HepG2 (cell line): ENCODE data around the gene HDAC4. TPM values are rescaled to one million over a fixed set of nuclear protein-coding genes. Genes with fewer than 3 reads are reported as not detected.

ENCODE experiments used
- FLYWCH1 ChIP-seq: sonication (generic); formaldehyde crosslinking; IDR thresholded peaks from 2 replicates; pipeline ENCODE4 v1.8.1; 2023; ENCODE audit warnings: mild to moderate bottlenecking, missing genetic modification reagents
- HNF4G ChIP-seq, 2 experiments: sonication (generic) in 1 of 2; formaldehyde crosslinking in 1 of 2; IDR thresholded peaks; 2 replicates each; pipeline versions ENCODE4 v1.4.0 to v1.6.1; 2011 to 2020; ENCODE audit warnings: borderline replicate concordance in 2 of 2, low read depth in 2 of 2, mild to moderate bottlenecking in 2 of 2, low read length in 1 of 2, missing genetic modification reagents in 1 of 2, moderate library complexity in 1 of 2
- JDP2 ChIP-seq: sonication (generic); formaldehyde crosslinking; IDR thresholded peaks from 2 replicates; pipeline ENCODE4 v1.8.1; 2022; ENCODE audit warnings: missing genetic modification reagents, borderline replicate concordance
- RFX5 ChIP-seq: IDR thresholded peaks from 2 replicates; pipeline ENCODE4 v1.6.1; 2011; ENCODE audit warnings: low read depth, low read length, improper control_type of control experiment
- SMAD3 ChIP-seq: sonication (generic); formaldehyde crosslinking; IDR thresholded peaks from 2 replicates; pipeline ENCODE4 v1.4.0; 2020; ENCODE audit warnings: missing genetic modification reagents
- polyA plus RNA-seq, 8 experiments: library from polyadenylated mRNA; depleted of rRNA in 3 of 8; stranded (reverse) in 7 of 8; unstranded in 1 of 8; fragments of >200 nt; fragmentation: Illumina TruSeq in 4 of 8; extraction: Trizol in 4 of 8; gene quantifications; 2 replicates each; pipeline versions ENCODE4 v1.2.1 to v1.2.3, GENCODE V29; 2011 to 2016; ENCODE audit warnings: low read depth in 4 of 8, missing spikeins in 1 of 8, mixed read lengths in 1 of 8; ENCODE audit not compliant: insufficient read depth in 1 of 8
- total RNA-seq, 5 experiments: library from RNA; depleted of rRNA; stranded (reverse); fragments of >200 nt; fragmentation: Illumina TruSeq; extraction: Trizol; gene quantifications; 2 replicates each; pipeline ENCODE4 v1.2.3, GENCODE V29; 2016; ENCODE audit warnings: low read depth in 1 of 5
- TF ChIP-seq, protein P1 (sequence below): sonication (generic); formaldehyde crosslinking; IDR thresholded peaks from 2 replicates; pipeline ENCODE4 v1.8.1; 2023; ENCODE audit warnings: mild to moderate bottlenecking, missing genetic modification reagents, borderline replicate concordance
- TF ChIP-seq, protein P2 (sequence below): sonication (generic); formaldehyde crosslinking; IDR thresholded peaks from 2 replicates; pipeline ENCODE4 v1.4.0; 2020; ENCODE audit warnings: mild to moderate bottlenecking, missing genetic modification reagents
- TF ChIP-seq, protein P3 (sequence below): sonication (generic); formaldehyde crosslinking; IDR thresholded peaks from 2 replicates; pipeline ENCODE4 v1.5.0; 2020; ENCODE audit warnings: missing genetic modification reagents
- TF ChIP-seq, protein P4 (sequence below): sonication (generic); formaldehyde crosslinking; IDR thresholded peaks from 2 replicates; pipeline ENCODE4 v1.4.0; 2020; ENCODE audit warnings: missing genetic modification reagents
- TF ChIP-seq, protein P5 (sequence below): IDR thresholded peaks from 2 replicates; pipeline ENCODE4 v1.6.1; 2016; ENCODE audit warnings: missing compliant biosample characterization, missing genetic modification reagents, borderline replicate concordance
- TF ChIP-seq, protein P6 (sequence below): sonication (generic); formaldehyde crosslinking; IDR thresholded peaks from 2 replicates; pipeline ENCODE4 v1.4.0; 2020; ENCODE audit warnings: mild to moderate bottlenecking, missing genetic modification reagents
- TF ChIP-seq, protein P7 (sequence below): sonication (generic); formaldehyde crosslinking; IDR thresholded peaks from 2 replicates; pipeline ENCODE4 v1.5.0; 2020; ENCODE audit warnings: missing genetic modification reagents
- TF ChIP-seq, protein P8 (sequence below): sonication (generic); formaldehyde crosslinking; IDR thresholded peaks from 2 replicates; pipeline ENCODE4 v1.4.0; 2020; ENCODE audit warnings: missing genetic modification reagents, mild to moderate bottlenecking, borderline replicate concordance

HDAC4 gene
- total and polyA plus RNA-seq, 2 of the 13 experiments (the other 11 are each of a cell fraction or from before 2014, with no cell fraction given), result 10.1 to 11.5 TPM

DNA sequence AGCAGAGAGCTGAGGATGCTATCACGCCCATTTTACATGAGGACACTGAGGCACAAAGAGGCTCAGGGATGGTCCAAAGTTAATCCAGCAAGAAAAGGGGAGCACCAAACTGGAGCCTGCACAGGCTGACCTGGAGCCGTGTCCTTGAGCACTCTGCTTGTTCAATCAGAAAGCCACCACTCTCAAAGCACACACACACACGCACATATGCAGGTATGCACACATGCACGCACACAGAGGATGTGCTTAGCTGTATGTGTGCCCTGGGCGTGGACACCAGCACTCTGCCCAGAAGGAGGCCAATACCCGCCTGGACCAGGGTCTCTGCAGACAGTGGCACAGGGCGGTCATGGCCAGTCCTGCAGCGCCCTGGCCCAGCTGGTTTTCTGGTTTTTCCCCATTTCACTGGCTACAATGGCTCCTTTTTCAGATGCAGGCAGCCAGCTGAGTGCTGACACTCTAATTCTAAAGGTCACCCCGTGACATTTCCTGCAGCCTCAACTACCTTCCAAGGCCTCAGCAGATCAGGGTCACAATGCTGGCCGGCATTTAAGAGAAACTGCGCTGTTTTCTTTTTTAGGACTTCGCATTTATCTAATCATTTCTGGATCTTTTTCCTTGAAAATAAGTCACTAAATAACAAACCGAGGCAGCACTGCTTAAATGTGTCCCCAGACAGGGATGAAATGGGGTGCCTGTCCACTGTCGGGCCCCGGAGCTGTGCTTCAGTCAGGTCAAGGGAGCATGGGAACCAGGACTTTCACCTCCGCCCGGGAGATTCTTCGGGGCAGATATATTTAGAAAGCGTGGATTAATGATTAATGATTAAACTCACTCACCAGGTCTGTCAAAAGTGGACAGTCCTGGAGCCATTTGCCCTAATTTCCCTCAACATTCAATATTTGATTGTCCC, 104.5 kb downstream of the HDAC4 start (continued):
- TF ChIP-seq HNF4G (IDR thresholded peaks at IDR 0.05; ENCODE audit: borderline replicate concordance, low read depth, low read length) (peak; percentile 85), HNF4G (CRISPR knock-in tag; IDR thresholded peaks at IDR 0.05; ENCODE audit: borderline replicate concordance, low read depth) (no peak; the same call in 1 of the 2 replicates), JDP2 (no peak), FLYWCH1 (CRISPR knock-in tag) (no peak), RFX5 (no peak), SMAD3 (CRISPR knock-in tag) (0 out of 2 replicates have a peak, but pooled peaks have one; percentile 10)
- TF ChIP-seq, protein P1, sequence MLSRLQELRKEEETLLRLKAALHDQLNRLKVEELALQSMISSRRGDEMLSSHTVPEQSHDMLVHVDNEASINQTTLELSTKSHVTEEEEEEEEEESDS (CRISPR knock-in tag), result no peak
- TF ChIP-seq, protein P2, sequence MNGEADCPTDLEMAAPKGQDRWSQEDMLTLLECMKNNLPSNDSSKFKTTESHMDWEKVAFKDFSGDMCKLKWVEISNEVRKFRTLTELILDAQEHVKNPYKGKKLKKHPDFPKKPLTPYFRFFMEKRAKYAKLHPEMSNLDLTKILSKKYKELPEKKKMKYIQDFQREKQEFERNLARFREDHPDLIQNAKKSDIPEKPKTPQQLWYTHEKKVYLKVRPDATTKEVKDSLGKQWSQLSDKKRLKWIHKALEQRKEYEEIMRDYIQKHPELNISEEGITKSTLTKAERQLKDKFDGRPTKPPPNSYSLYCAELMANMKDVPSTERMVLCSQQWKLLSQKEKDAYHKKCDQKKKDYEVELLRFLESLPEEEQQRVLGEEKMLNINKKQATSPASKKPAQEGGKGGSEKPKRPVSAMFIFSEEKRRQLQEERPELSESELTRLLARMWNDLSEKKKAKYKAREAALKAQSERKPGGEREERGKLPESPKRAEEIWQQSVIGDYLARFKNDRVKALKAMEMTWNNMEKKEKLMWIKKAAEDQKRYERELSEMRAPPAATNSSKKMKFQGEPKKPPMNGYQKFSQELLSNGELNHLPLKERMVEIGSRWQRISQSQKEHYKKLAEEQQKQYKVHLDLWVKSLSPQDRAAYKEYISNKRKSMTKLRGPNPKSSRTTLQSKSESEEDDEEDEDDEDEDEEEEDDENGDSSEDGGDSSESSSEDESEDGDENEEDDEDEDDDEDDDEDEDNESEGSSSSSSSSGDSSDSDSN (CRISPR knock-in tag), result no peak
- TF ChIP-seq, protein P3, sequence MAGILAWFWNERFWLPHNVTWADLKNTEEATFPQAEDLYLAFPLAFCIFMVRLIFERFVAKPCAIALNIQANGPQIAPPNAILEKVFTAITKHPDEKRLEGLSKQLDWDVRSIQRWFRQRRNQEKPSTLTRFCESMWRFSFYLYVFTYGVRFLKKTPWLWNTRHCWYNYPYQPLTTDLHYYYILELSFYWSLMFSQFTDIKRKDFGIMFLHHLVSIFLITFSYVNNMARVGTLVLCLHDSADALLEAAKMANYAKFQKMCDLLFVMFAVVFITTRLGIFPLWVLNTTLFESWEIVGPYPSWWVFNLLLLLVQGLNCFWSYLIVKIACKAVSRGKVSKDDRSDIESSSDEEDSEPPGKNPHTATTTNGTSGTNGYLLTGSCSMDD, result no peak
- TF ChIP-seq, protein P4, sequence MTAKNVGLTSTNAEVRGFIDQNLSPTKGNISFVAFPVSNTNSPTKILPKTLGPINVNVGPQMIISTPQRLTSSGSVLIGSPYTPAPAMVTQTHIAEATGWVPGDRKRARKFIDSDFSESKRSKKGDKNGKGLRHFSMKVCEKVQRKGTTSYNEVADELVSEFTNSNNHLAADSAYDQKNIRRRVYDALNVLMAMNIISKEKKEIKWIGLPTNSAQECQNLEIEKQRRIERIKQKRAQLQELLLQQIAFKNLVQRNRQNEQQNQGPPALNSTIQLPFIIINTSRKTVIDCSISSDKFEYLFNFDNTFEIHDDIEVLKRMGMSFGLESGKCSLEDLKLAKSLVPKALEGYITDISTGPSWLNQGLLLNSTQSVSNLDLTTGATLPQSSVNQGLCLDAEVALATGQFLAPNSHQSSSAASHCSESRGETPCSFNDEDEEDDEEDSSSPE (CRISPR knock-in tag), result 0 out of 2 replicates have a peak, but pooled peaks have one; percentile 9
- TF ChIP-seq, protein P5, sequence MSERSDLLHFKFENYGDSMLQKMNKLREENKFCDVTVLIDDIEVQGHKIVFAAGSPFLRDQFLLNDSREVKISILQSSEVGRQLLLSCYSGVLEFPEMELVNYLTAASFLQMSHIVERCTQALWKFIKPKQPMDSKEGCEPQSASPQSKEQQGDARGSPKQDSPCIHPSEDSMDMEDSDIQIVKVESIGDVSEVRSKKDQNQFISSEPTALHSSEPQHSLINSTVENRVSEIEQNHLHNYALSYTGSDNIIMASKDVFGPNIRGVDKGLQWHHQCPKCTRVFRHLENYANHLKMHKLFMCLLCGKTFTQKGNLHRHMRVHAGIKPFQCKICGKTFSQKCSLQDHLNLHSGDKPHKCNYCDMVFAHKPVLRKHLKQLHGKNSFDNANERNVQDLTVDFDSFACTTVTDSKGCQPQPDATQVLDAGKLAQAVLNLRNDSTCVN (CRISPR knock-in tag), result no peak
- TF ChIP-seq, protein P6, sequence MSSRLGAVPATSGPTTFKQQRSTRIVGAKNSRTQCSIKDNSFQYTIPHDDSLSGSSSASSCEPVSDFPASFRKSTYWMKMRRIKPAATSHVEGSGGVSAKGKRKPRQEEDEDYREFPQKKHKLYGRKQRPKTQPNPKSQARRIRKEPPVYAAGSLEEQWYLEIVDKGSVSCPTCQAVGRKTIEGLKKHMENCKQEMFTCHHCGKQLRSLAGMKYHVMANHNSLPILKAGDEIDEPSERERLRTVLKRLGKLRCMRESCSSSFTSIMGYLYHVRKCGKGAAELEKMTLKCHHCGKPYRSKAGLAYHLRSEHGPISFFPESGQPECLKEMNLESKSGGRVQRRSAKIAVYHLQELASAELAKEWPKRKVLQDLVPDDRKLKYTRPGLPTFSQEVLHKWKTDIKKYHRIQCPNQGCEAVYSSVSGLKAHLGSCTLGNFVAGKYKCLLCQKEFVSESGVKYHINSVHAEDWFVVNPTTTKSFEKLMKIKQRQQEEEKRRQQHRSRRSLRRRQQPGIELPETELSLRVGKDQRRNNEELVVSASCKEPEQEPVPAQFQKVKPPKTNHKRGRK (CRISPR knock-in tag), result no peak; the same call in 1 of the 2 replicates
- TF ChIP-seq, protein P7, sequence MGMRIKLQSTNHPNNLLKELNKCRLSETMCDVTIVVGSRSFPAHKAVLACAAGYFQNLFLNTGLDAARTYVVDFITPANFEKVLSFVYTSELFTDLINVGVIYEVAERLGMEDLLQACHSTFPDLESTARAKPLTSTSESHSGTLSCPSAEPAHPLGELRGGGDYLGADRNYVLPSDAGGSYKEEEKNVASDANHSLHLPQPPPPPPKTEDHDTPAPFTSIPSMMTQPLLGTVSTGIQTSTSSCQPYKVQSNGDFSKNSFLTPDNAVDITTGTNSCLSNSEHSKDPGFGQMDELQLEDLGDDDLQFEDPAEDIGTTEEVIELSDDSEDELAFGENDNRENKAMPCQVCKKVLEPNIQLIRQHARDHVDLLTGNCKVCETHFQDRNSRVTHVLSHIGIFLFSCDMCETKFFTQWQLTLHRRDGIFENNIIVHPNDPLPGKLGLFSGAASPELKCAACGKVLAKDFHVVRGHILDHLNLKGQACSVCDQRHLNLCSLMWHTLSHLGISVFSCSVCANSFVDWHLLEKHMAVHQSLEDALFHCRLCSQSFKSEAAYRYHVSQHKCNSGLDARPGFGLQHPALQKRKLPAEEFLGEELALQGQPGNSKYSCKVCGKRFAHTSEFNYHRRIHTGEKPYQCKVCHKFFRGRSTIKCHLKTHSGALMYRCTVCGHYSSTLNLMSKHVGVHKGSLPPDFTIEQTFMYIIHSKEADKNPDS (CRISPR knock-in tag), result no peak; the same call in 1 of the 2 replicates
- TF ChIP-seq, protein P8, sequence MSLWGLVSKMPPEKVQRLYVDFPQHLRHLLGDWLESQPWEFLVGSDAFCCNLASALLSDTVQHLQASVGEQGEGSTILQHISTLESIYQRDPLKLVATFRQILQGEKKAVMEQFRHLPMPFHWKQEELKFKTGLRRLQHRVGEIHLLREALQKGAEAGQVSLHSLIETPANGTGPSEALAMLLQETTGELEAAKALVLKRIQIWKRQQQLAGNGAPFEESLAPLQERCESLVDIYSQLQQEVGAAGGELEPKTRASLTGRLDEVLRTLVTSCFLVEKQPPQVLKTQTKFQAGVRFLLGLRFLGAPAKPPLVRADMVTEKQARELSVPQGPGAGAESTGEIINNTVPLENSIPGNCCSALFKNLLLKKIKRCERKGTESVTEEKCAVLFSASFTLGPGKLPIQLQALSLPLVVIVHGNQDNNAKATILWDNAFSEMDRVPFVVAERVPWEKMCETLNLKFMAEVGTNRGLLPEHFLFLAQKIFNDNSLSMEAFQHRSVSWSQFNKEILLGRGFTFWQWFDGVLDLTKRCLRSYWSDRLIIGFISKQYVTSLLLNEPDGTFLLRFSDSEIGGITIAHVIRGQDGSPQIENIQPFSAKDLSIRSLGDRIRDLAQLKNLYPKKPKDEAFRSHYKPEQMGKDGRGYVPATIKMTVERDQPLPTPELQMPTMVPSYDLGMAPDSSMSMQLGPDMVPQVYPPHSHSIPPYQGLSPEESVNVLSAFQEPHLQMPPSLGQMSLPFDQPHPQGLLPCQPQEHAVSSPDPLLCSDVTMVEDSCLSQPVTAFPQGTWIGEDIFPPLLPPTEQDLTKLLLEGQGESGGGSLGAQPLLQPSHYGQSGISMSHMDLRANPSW (CRISPR knock-in tag), result no peak
